KMS-11 (cell line): ENCODE results near the gene ZDHHC24.

Experiments
- H2AFZ ChIP-seq: fragments of 200-600 bp; sonication (generic); 2 replicates; pipeline ENCODE4 v1.6.1; 2016; ENCODE audit warnings: antibody characterized with exemption, mixed run types, low read depth
- H3K27ac ChIP-seq: fragments of 200-600 bp; sonication (generic); 2 replicates; pipeline ENCODE4 v1.6.1; 2016; ENCODE audit warnings: mild to moderate bottlenecking, mixed run types
- H3K27me3 ChIP-seq: fragments of 200-600 bp; sonication (generic); 2 replicates; pipeline ENCODE4 v1.6.1; 2017; ENCODE audit warnings: mild to moderate bottlenecking, low read depth, mixed run types, moderate library complexity; ENCODE audit not compliant: insufficient read depth
- H3K36me3 ChIP-seq: fragments of 200-600 bp; sonication (generic); 2 replicates; pipeline ENCODE4 v1.6.1; 2017; ENCODE audit warnings: mild to moderate bottlenecking, mixed run types; ENCODE audit not compliant: insufficient read depth
- H3K4me1 ChIP-seq: fragments of 200-600 bp; sonication (generic); 2 replicates; pipeline ENCODE4 v1.6.1; 2016; ENCODE audit warnings: mild to moderate bottlenecking, low read depth, mixed run types; ENCODE audit not compliant: poor library complexity, severe bottlenecking
- H3K4me2 ChIP-seq: fragments of 200-600 bp; sonication (generic); 2 replicates; pipeline ENCODE4 v1.7.0; 2016; ENCODE audit warnings: mild to moderate bottlenecking, mixed run types
- H3K4me3 ChIP-seq: fragments of 200-600 bp; sonication (generic); IDR thresholded peaks from 2 replicates; pipeline ENCODE4 v1.6.1; 2017; ENCODE audit warnings: low read depth, low read length, mixed read lengths; ENCODE audit not compliant: insufficient read depth
- H3K79me2 ChIP-seq: fragments of 200-600 bp; sonication (generic); 2 replicates; pipeline ENCODE4 v1.6.1; 2016; ENCODE audit warnings: low read depth, mixed run types; ENCODE audit not compliant: insufficient read depth
- H3K9ac ChIP-seq: fragments of 200-600 bp; sonication (generic); 2 replicates; pipeline ENCODE4 v1.6.1; 2016; ENCODE audit warnings: mild to moderate bottlenecking, mixed run types
- H4K20me1 ChIP-seq: fragments of 200-600 bp; sonication (generic); 2 replicates; pipeline ENCODE4 v1.6.1; 2016; ENCODE audit warnings: mild to moderate bottlenecking, mixed run types; ENCODE audit not compliant: insufficient read depth
- CTCF ChIP-seq: fragments of 200-600 bp; sonication (generic); conservative IDR thresholded peaks from 2 replicates; pipeline ENCODE4 v1.6.1; 2017; ENCODE audit warnings: low read depth, mild to moderate bottlenecking, antibody characterized with exemption, low read length, moderate library complexity, mixed read lengths

ZDHHC24 gene

GRCh38 chr11:66479394-66480116 is 66.3 kb downstream of the ZDHHC24 start:
- H3K4me3 ChIP-seq: no peak overlapping the region
- peak overlapping the region; percentile 71; the same call in 1 of the 2 replicates for H2AFZ ChIP-seq
- peaks cover 15% of the 10 kb centered on the region; the same call in 1 of the 2 replicates for H3K79me2 ChIP-seq
- TF ChIP-seq CTCF: no peak
- H3K9ac ChIP-seq: peak overlapping the region; percentile 88
- no peaks in the 10 kb centered on the region for H4K20me1 ChIP-seq
- H3K36me3 ChIP-seq: no peaks in the 10 kb centered on the region
- peaks cover 13% of the 10 kb centered on the region for H3K4me1 ChIP-seq
- peak overlapping the region; percentile 96 for H3K4me2 ChIP-seq
- no peaks in the 10 kb centered on the region for H3K27me3 ChIP-seq
- peak overlapping the region; percentile 60 for H3K27ac ChIP-seq

- no peaks in the 10 kb centered on the region for H4K20me1 ChIP-seq
- no peaks in the 10 kb centered on the region for H3K36me3 ChIP-seq
- peaks cover 13% of the 10 kb centered on the region for H3K4me1 ChIP-seq
- H3K79me2 ChIP-seq: peaks cover 15% of the 10 kb centered on the region; the same call in 1 of the 2 replicates
- peak overlapping the region; percentile 60; the same call in 1 of the 2 replicates for H3K27ac ChIP-seq
- H2AFZ ChIP-seq: no peak overlapping the region
- H3K4me2 ChIP-seq: peak overlapping the region; percentile 96
- peak overlapping the region; percentile 88; the same call in 1 of the 2 replicates for H3K9ac ChIP-seq
- TF ChIP-seq CTCF: peak; percentile 94
- H3K27me3 ChIP-seq: no peaks in the 10 kb centered on the region
- no peak overlapping the region for H3K4me3 ChIP-seq
Measured at GRCh38 chr11:66478729-66479393, 67.0 kb downstream of the ZDHHC24 start.

GRCh38 chr11:66477263-66478201 is 68.3 kb downstream of the ZDHHC24 start:
- Histone ChIP-seq H3K27me3 (no peaks in the 10 kb centered on the region), H3K36me3 (no peaks in the 10 kb centered on the region), H3K4me1 (peaks cover 13% of the 10 kb centered on the region), H3K4me3 (no peak overlapping the region), H3K27ac (no peak overlapping the region), H3K79me2 (peaks cover 15% of the 10 kb centered on the region; the same call in 1 of the 2 replicates), H4K20me1 (no peaks in the 10 kb centered on the region), H3K9ac (no peak overlapping the region), H3K4me2 (no peak overlapping the region), H2AFZ (no peak overlapping the region)
- no peak for TF ChIP-seq CTCF

- Histone ChIP-seq H3K27ac (no peak overlapping the region), H2AFZ (no peak overlapping the region), H3K4me1 (peaks cover 13% of the 10 kb centered on the region), H3K4me2 (no peak overlapping the region), H3K4me3 (no peak overlapping the region), H3K9ac (no peak overlapping the region), H3K36me3 (no peaks in the 10 kb centered on the region), H3K27me3 (no peaks in the 10 kb centered on the region), H4K20me1 (no peaks in the 10 kb centered on the region), H3K79me2 (peaks cover 15% of the 10 kb centered on the region; the same call in 1 of the 2 replicates)
- TF ChIP-seq CTCF: no peak
Measured at GRCh38 chr11:66476841-66477251, 69.0 kb downstream of the ZDHHC24 start.
